ENCODE data around the gene CHIA.

The CHIA gene

GRCh38 chr1:111281411-111281810 is 9.2 kb upstream of the CHIA start:
- TF ChIP-seq, protein P1, sequence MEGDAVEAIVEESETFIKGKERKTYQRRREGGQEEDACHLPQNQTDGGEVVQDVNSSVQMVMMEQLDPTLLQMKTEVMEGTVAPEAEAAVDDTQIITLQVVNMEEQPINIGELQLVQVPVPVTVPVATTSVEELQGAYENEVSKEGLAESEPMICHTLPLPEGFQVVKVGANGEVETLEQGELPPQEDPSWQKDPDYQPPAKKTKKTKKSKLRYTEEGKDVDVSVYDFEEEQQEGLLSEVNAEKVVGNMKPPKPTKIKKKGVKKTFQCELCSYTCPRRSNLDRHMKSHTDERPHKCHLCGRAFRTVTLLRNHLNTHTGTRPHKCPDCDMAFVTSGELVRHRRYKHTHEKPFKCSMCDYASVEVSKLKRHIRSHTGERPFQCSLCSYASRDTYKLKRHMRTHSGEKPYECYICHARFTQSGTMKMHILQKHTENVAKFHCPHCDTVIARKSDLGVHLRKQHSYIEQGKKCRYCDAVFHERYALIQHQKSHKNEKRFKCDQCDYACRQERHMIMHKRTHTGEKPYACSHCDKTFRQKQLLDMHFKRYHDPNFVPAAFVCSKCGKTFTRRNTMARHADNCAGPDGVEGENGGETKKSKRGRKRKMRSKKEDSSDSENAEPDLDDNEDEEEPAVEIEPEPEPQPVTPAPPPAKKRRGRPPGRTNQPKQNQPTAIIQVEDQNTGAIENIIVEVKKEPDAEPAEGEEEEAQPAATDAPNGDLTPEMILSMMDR (IDR thresholded peaks at IDR 0.05; ENCODE audit: low read length, missing control alignments) = no peak
- no peak overlapping the region for H3K4me3 ChIP-seq (replicated peaks; ENCODE audit: low read depth, low read length)
- no peak for DNase-seq (ENCODE audit: low read depth)

DNA sequence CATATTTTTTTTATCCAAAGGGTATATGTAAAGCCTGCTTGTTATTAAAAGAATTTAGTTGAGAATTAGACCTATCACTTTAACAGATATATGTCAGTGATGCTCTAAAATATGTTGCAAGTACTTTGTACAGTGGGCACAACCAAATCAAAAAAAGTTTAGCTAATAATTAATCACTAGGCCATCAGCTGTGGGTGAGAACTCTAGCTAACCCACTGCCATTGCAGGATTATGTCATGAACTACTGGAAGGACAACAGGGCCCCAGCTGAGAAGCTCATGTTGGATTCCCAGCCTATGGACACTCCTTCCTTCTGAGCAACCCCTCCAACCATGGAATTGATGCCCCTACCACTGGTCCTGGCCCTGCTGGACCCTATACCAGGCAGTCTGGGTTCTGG is 6.8 kb upstream of the CHIA start:
- no peak overlapping the region for H3K4me3 ChIP-seq (replicated peaks; ENCODE audit: low read depth, low read length)
- TF ChIP-seq, protein P1 (IDR thresholded peaks at IDR 0.05; ENCODE audit: low read length, missing control alignments) = no peak
- no peak for DNase-seq (ENCODE audit: low read depth)

DNA sequence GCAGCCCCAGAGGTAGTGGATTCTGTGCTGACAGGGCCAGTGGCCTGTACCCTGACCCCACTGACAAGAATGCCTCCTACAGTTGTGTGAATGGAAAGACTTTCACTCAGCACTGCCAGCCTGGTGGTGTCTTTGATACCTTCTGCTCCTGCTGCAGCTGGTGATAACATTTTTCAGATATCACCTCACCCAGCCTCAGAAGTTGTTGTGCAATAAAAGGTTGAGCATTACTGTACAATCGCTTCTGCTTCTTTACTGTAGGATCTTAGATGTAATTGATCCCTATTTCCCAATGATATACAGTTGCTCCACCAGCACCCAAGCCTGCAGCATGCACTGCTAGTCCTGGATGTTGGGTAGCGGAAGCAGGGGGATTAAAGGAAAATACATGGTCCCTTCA is 4.8 kb upstream of the CHIA start:
- no peak for DNase-seq (ENCODE audit: low read depth)
- TF ChIP-seq, protein P1 (IDR thresholded peaks at IDR 0.05; ENCODE audit: low read length, missing control alignments) = no peak
- H3K4me3 ChIP-seq (replicated peaks; ENCODE audit: low read depth, low read length) = no peak overlapping the region

- TF ChIP-seq, protein P1 (IDR thresholded peaks at IDR 0.05; ENCODE audit: low read length, missing control alignments) = no peak
- DNase-seq (ENCODE audit: low read depth) = no peak
- no peak overlapping the region for H3K4me3 ChIP-seq (replicated peaks; ENCODE audit: low read depth, low read length)
Observed at GRCh38 chr1:111286912-111287311, 3.7 kb upstream of the CHIA start.

GRCh38 chr1:111289371-111289770 is 1.3 kb upstream of the CHIA start:
- H3K4me3 ChIP-seq (replicated peaks; ENCODE audit: low read depth, low read length) = no peak overlapping the region
- TF ChIP-seq, protein P1 (IDR thresholded peaks at IDR 0.05; ENCODE audit: low read length, missing control alignments) = no peak
- DNase-seq (ENCODE audit: low read depth) = no peak

DNA sequence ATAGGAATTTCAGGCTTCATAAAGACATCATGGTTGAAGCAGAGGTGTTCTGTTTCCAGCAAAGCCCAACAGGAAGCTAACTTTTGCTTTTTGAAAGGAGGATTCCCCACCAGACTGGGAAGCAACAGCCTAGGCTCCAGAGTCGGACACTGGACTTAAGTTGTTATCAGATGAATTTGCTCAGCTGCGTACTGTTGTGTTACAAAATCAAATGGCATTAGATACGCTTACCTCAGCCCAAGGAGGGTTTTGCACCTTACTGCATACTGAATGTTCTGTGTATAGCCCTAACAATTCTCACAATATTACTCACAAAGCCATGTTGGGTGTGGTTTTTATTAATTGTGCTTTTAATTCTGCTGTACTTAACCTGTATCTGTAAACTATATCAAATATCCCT is 547 bp upstream of the CHIA start:
- no peak for DNase-seq (ENCODE audit: low read depth)
- H3K4me3 ChIP-seq (replicated peaks; ENCODE audit: low read depth, low read length) = no peak overlapping the region
- TF ChIP-seq, protein P1 (IDR thresholded peaks at IDR 0.05; ENCODE audit: low read length, missing control alignments) = no peak

DNA sequence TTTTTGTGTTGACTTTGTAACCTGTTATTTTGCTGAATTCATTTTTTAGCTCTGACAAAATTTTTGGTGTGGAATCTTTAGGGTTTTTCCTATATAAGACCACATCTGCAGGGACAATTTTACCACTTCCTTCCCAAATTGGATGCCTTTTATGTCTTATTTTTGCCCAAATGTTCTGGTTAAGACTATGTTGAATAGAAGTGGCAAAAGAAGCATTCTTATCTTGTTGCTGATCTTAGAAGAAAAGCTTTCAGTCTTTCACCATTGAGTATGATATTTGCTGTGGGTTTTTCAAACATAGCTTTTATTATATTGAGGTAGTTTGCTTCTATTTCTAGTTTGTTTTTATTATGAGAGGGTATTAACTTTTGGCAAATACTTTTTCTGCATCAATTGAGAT is 3.7 kb downstream of the CHIA start:
- DNase-seq (ENCODE audit: low read depth) = no peak
- H3K4me3 ChIP-seq (replicated peaks; ENCODE audit: low read depth, low read length) = no peak overlapping the region
- TF ChIP-seq, protein P1 (IDR thresholded peaks at IDR 0.05; ENCODE audit: low read length, missing control alignments) = no peak
